GM10248 (cell line): ENCODE data around the gene HPS4.
"Not testable (repeated sequence)": the region's sequence is repeated elsewhere in the genome, so short reads cannot be mapped to it uniquely, and the experiment has no call there.

ENCODE experiments used
- CTCF ChIA-PET: fragments of 300-600 bp; sonication (Branson Sonifier 250); formaldehyde crosslinking; extraction: SDS; loops from one replicate; lab custom pipeline; 2021; ENCODE audit warnings: antibody characterized with exemption; lab: Yijun Ruan, JAX
- POLR2A ChIA-PET: fragments of 350-650 bp; sonication (Branson Sonifier 250); formaldehyde crosslinking; extraction: SDS; loops from one replicate; lab custom pipeline; 2020; ENCODE audit warnings: antibody characterized with exemption; lab: Yijun Ruan, JAX
- DNase-seq: peaks from one replicate; pipeline ENCODE4 v3.0.0; 2012; ENCODE audit errors: extremely low spot score
- CTCF ChIP-seq: IDR thresholded peaks from 2 replicates; pipeline ENCODE4 v1.5.1; 2012; ENCODE audit warnings: mild to moderate bottlenecking, low read depth; ENCODE audit errors: extremely low read depth, missing control alignments, control extremely low read depth

The HPS4 gene

DNA sequence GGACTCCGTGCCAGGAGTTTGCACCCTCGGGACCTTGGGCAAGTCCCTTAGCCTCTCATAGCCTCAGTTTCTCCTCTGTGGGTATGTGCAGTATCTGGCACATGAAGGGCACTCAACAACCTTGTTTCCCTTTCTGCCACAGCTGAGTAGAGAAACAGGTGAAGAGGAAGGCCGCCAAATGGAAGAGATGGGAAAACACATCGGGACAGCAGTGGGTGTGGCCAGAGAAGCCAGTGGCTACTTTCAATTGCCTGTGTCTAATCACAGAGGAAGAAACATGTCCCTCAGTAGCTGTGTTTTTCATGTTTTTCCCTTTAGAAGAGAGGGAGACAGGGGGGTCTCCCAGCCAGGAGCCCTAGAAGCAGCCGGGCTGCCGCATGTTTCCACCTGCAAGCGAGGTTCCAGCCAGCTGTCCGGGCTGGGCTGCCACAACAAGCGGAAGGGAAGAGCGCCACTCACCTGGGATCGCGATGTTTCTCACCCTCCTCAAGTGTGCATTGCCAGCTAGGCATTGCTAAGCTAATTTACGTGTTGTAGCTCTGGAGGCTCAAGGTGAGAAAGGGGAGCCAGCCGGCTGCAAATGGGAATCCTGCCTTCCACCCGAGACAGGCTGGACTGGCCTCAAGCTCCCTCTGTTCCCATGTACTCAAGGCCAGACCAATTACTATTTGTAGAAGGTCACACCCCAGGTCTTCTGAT lies 37.9 kb downstream of the HPS4 start:
- POLR2A ChIA-PET = no interaction called here
- CTCF ChIA-PET = interaction anchor here (1.2 kb wide), 1 partner anchor 16 kb away, joined by 7 read pairs; no protein-coding TSS in a partner anchor
- DNase-seq = no peak
- TF ChIP-seq CTCF = no peak

- TF ChIP-seq CTCF = no peak
- ChIA-PET POLR2A (no interaction called here), CTCF (interaction anchor here (1.6 kb wide), 1 partner anchor 15 kb away, joined by 4 read pairs; no protein-coding TSS in a partner anchor)
- DNase-seq = no peak
Observed at GRCh38 chr22:26444777-26445176, 38.8 kb downstream of the HPS4 start.

- POLR2A ChIA-PET = no interaction called here
- no peak for DNase-seq
- CTCF ChIA-PET = interaction anchor here (1.6 kb wide), 1 partner anchor 16 kb away, joined by 4 read pairs; no protein-coding TSS in a partner anchor
- no peak for TF ChIP-seq CTCF
Observed at GRCh38 chr22:26443901-26444690, 39.5 kb downstream of the HPS4 start.

- DNase-seq = no peak
- ChIA-PET POLR2A (no interaction called here), CTCF (interaction anchor here (1.0 to 1.3 kb wide), 2 partner anchors 18 to 78 kb away, joined by 3 to 5 read pairs; no protein-coding TSS in a partner anchor)
- no peak for TF ChIP-seq CTCF
Observed at GRCh38 chr22:26442086-26442756, 41.4 kb downstream of the HPS4 start.

DNA sequence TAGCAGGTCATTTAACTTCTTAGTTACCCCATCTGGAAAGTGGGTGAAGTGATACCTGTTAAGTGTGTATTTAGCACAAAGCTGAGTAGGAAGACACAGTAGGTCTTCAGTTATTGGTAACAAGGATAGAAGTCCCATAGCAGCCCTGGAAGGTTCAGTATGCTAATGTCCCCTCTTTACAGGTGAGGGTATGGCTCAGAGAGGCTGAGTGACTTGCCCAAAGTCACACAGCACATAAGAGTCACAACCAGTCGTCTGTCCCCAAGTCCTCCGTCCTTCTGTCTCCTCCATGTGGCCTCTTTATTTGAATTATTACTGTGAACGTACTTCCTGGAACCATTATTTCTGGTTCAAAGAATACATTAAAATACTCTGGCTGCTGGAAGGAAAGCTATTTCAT lies 44.0 kb downstream of the HPS4 start:
- DNase-seq = no peak
- ChIA-PET CTCF (interaction anchor here (0.9 to 1.3 kb wide), 3 partner anchors 8 to 75 kb away, joined by 3 to 4 read pairs (median 3); no protein-coding TSS in a partner anchor), POLR2A (no interaction called here)
- TF ChIP-seq CTCF = no peak

GRCh38 chr22:26438776-26439175 lies 44.8 kb downstream of the HPS4 start:
- CTCF ChIA-PET = interaction anchor here (1.3 to 1.5 kb wide), 2 partner anchors 14 to 74 kb away, joined by 3 to 4 read pairs; no protein-coding TSS in a partner anchor
- POLR2A ChIA-PET, DNase-seq: not testable (repeated sequence)
